ENCODE data around the gene NDUFB6. TPM values are rescaled to one million over a fixed set of nuclear protein-coding genes. Genes with fewer than 3 reads are reported as not detected.
A peak's percentile ranks its signal among the peaks of the same experiment; 100 is the strongest.

The NDUFB6 gene
- total RNA-seq, 1 donor: 6.5 TPM

- H3K4me1 ChIP-seq (ENCODE audit: insufficient read depth, low read length): no peaks in the 10 kb centered on the region
- H3K9me3 ChIP-seq (ENCODE audit: low read depth, low read length): no peaks in the 10 kb centered on the region
- H3K4me3 ChIP-seq (ENCODE audit: low read length): no peak overlapping the region
- peaks cover 10% of the 10 kb centered on the region for H3K27me3 ChIP-seq (ENCODE audit: insufficient read depth, low read length)
Observed at GRCh38 chr9:32579706-32580331, 6.9 kb upstream of the NDUFB6 start.

- no peak overlapping the region for H3K4me3 ChIP-seq (ENCODE audit: low read length)
- H3K27me3 ChIP-seq (ENCODE audit: insufficient read depth, low read length): peaks cover 10% of the 10 kb centered on the region
- H3K9me3 ChIP-seq (ENCODE audit: low read depth, low read length): no peaks in the 10 kb centered on the region
- H3K4me1 ChIP-seq (ENCODE audit: insufficient read depth, low read length): no peaks in the 10 kb centered on the region
Observed at GRCh38 chr9:32578976-32579375, 6.0 kb upstream of the NDUFB6 start.

GRCh38 chr9:32577316-32577715 is 4.4 kb upstream of the NDUFB6 start:
- peaks cover 6% of the 10 kb centered on the region for H3K4me1 ChIP-seq (ENCODE audit: insufficient read depth, low read length)
- no peaks in the 10 kb centered on the region for H3K9me3 ChIP-seq (ENCODE audit: low read depth, low read length)
- no peak overlapping the region for H3K4me3 ChIP-seq (ENCODE audit: low read length)
- peaks cover 10% of the 10 kb centered on the region for H3K27me3 ChIP-seq (ENCODE audit: insufficient read depth, low read length)

DNA sequence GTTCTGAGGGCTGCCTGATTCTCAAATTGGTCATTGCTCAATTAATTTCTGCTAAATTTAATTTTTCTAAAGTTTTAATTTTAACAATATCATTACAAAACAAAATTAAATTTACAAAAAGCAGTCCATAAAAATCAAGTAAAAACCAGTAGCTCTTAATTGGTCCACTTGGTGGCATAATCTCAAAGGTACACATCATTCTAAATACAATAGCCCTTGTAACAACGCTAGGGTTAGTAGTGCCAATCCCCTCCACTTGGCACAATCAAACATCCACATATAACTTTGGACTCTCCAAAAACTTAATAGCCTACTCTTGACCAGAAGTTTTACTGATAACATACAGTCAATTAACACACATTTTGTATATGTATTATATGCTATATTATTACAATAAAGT is 1.9 kb upstream of the NDUFB6 start:
- Histone ChIP-seq H3K9me3 (ENCODE audit: low read depth, low read length) (no peaks in the 10 kb centered on the region), H3K4me3 (ENCODE audit: low read length) (no peak overlapping the region), H3K4me1 (ENCODE audit: insufficient read depth, low read length) (peaks cover 15% of the 10 kb centered on the region), H3K27me3 (ENCODE audit: insufficient read depth, low read length) (peaks cover 10% of the 10 kb centered on the region)

GRCh38 chr9:32573821-32574220 is 862 bp upstream of the NDUFB6 start:
- Histone ChIP-seq H3K27me3 (ENCODE audit: insufficient read depth, low read length) (peaks cover 4% of the 10 kb centered on the region), H3K4me3 (ENCODE audit: low read length) (no peak overlapping the region), H3K9me3 (ENCODE audit: low read depth, low read length) (no peaks in the 10 kb centered on the region), H3K4me1 (ENCODE audit: insufficient read depth, low read length) (peaks cover 15% of the 10 kb centered on the region)

DNA sequence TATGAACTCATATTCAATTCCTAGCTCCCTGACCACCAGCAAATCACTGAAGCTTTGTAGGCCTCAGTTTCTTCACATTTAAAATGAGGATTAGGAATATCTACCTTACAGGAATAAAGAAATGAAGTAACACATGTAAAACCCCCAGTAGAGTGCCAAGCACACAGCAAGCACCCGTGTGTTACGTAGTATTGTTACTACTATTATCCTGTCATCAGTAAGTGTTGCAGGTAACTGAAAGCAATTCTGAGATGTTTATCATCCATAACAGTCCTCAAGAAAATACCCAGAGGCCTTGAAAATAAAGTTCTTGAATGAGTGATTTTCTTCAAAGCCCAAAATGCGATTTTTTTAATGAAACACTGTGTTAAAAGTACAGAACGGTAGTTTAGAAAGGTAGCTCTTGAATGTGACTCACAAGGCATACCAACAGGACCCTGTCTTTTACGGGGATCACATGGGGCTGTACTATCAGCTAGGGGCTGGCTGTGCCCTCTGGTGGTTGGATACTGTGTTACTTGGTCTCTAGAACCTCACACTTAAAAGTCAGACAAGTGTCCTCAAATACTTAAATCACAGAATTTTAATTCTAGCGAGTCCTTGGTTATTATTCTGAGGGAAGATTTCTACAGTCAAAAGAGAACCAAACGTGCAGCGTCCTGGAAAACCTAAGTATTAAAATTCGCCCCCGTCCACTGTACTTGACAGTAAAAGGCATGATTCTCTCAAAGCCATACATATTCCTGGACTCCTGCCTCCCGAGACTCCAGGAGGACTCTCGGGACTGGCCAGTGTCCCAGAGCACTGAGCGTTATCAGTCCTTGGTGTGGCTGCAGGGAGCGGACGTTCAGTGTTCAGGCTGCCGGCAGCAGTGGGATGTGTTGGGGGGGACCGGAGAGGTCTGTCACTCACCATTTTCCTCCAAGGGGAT is 725 bp downstream of the NDUFB6 start:
- no peaks in the 10 kb centered on the region for H3K9me3 ChIP-seq (ENCODE audit: low read depth, low read length)
- H3K4me1 ChIP-seq (ENCODE audit: insufficient read depth, low read length): peaks cover 15% of the 10 kb centered on the region
- peak overlapping the region; percentile 94 for H3K4me3 ChIP-seq (ENCODE audit: low read length)

GRCh38 chr9:32570262-32570661 is 2.7 kb downstream of the NDUFB6 start:
- no peaks in the 10 kb centered on the region for H3K9me3 ChIP-seq (ENCODE audit: low read depth, low read length)
- H3K4me1 ChIP-seq (ENCODE audit: insufficient read depth, low read length): peaks cover 15% of the 10 kb centered on the region
- no peaks in the 10 kb centered on the region for H3K27me3 ChIP-seq (ENCODE audit: insufficient read depth, low read length)
- H3K4me3 ChIP-seq (ENCODE audit: low read length): no peak overlapping the region

More for the DNA sequence above, 725 bp downstream of the NDUFB6 start:
- peaks cover 4% of the 10 kb centered on the region for H3K27me3 ChIP-seq (ENCODE audit: insufficient read depth, low read length)

GRCh38 chr9:32566770-32567169 is 6.2 kb downstream of the NDUFB6 start:
- Histone ChIP-seq H3K27me3 (ENCODE audit: insufficient read depth, low read length) (no peaks in the 10 kb centered on the region), H3K4me3 (ENCODE audit: low read length) (no peak overlapping the region), H3K4me1 (ENCODE audit: insufficient read depth, low read length) (peaks cover 5% of the 10 kb centered on the region), H3K9me3 (ENCODE audit: low read depth, low read length) (no peaks in the 10 kb centered on the region)

DNA sequence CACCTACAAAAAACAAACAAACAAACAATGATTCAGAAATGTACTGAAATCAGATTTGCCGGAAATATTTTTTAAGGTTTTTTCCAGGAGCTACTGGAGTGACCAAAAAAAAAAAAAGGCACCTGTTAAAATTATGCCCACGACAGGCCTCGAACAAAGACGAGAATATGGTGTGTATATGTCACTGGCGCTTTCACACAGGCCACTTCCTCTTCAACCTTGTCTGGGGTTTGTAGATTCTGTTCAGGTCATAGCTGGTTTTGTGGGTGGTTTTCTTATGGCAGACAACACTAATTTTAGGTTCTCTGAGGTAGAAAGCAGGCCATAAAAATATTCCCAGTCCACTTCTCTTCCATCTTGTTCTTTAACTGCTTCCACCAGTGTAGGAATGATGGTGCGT is 7.0 kb downstream of the NDUFB6 start:
- Histone ChIP-seq H3K4me1 (ENCODE audit: insufficient read depth, low read length) (no peaks in the 10 kb centered on the region), H3K27me3 (ENCODE audit: insufficient read depth, low read length) (no peaks in the 10 kb centered on the region), H3K4me3 (ENCODE audit: low read length) (no peak overlapping the region)

DNA sequence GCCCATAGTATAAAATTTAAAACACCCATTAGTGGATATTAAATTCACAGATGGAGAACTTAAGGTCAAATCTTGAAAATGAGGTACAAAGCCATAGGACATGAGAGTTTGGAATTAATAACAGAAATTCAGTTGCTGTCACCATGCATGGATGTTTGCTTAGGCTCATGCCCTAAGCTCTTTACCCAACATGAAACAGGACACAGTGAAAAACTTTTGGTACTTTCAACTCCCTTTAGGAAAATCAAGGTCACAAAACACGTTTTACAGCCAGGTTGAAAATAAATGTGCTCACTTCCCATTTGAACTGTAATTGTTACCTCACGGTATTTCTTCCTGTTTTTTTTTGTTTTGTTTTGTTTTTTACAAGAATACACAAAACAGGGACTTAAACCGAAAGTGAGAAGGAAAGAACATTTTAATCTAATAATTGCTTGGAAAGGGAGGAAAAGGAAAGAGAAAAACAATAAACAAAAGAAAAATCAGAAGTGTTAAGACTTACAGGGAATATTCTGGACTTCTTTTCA is 14.5 kb downstream of the NDUFB6 start:
- H3K4me3 ChIP-seq (ENCODE audit: low read length): no peak overlapping the region
- H3K4me1 ChIP-seq (ENCODE audit: insufficient read depth, low read length): peaks cover 10% of the 10 kb centered on the region
- H3K9me3 ChIP-seq (ENCODE audit: low read depth, low read length): no peaks in the 10 kb centered on the region
- no peaks in the 10 kb centered on the region for H3K27me3 ChIP-seq (ENCODE audit: insufficient read depth, low read length)

More for the DNA sequence above, 7.0 kb downstream of the NDUFB6 start:
- no peaks in the 10 kb centered on the region for H3K9me3 ChIP-seq (ENCODE audit: low read depth, low read length)

DNA sequence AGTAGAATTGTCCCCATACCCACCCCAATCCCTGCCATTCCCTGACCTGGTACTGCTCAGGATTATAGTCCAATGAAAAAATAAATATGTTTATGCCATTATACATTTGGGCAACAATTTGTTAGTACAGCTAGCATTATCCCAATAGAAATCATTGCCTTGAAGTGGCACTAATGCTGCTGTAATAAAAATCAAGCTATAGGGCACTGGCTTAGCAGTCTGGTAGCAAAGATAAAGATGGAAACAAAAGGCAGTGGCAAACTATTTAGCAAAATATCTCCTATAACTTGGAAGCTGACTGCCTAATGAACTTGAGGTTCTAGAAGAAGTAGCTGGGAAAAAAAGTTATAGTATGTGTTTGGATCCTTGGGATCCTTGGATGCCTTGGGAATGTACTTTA is 18.4 kb downstream of the NDUFB6 start:
- H3K27me3 ChIP-seq (ENCODE audit: insufficient read depth, low read length): no peaks in the 10 kb centered on the region
- no peak overlapping the region for H3K4me3 ChIP-seq (ENCODE audit: low read length)
- peaks cover 30% of the 10 kb centered on the region for H3K4me1 ChIP-seq (ENCODE audit: insufficient read depth, low read length)
- no peaks in the 10 kb centered on the region for H3K9me3 ChIP-seq (ENCODE audit: low read depth, low read length)

DNA sequence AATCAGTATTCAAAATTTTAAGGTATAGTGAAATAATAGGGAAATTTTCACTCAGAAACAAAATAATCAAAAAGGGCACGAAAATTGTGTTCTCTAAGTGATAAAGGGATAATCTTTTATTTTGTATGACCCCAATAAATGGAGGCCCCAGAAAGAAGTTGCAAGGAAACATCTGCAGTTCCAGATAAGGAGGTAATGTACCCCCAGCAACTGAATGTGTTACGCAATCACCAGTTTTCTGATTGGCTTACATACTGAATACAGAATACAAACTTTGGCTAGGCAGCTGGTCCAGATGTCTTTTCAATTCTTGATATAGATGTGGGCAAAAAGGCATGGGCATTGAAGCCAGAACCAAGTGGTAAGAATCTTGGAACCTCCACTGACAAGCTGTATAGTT is 18.9 kb downstream of the NDUFB6 start:
- H3K4me1 ChIP-seq (ENCODE audit: insufficient read depth, low read length): peaks cover 33% of the 10 kb centered on the region
- no peaks in the 10 kb centered on the region for H3K27me3 ChIP-seq (ENCODE audit: insufficient read depth, low read length)
- H3K4me3 ChIP-seq (ENCODE audit: low read length): no peak overlapping the region
- no peaks in the 10 kb centered on the region for H3K9me3 ChIP-seq (ENCODE audit: low read depth, low read length)

DNA sequence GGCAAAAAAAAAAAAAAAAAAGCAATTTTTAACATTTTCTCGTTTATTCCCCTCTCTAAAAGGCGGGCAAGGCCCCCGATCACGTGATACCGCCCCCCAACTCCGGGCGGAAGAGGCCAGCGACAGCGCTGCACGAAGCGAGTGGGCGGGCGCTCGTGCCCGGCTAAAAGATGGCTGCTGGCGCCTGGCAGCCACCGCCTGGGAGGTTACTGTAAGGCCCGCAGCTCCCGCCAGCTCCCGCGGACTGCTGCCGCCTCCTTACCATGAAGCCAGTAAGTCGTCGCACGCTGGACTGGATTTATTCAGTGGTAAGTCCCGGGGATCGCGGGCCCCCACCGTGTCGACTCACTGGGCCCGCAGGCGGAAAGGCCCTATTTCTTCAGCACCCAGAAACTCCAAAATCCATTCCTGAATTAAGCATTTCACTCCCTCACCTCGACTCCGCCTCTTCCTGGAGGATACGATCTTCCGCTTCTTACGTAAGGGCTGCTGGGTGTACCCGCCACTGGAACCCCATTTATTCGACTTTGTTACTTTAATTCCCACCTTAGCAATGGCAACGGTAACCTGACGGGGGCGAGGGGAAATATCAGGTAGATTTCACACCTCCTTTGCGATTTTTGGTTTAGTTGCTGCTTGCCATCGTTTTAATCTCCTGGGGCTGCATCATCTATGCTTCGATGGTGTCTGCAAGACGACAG is 20.6 kb downstream of the NDUFB6 start, which contains the start of the genes SMIM27 and TOPORS:
Gene SMIM27 (plus strand): TSS at position 156 of the 701 bp plus-strand sequence. CDS start 108 bp downstream, at position 264.
Gene TOPORS (minus strand): TSS at position 415 of the 701 bp plus-strand sequence. CDS start 150 bp downstream, at position 265.
- Histone ChIP-seq H3K4me1 (ENCODE audit: insufficient read depth, low read length) (peaks cover 33% of the 10 kb centered on the region), H3K4me3 (ENCODE audit: low read length) (peak within 1 kb of the TSS; percentile 74), H3K9me3 (ENCODE audit: low read depth, low read length) (no peaks in the 10 kb centered on the region), H3K27me3 (ENCODE audit: insufficient read depth, low read length) (no peaks in the 10 kb centered on the region)

GRCh38 chr9:32551276-32552051 is 21.5 kb downstream of the NDUFB6 start:
- H3K4me3 ChIP-seq (ENCODE audit: low read length): peak overlapping the region; percentile 74
- no peaks in the 10 kb centered on the region for H3K27me3 ChIP-seq (ENCODE audit: insufficient read depth, low read length)
- peaks cover 27% of the 10 kb centered on the region for H3K4me1 ChIP-seq (ENCODE audit: insufficient read depth, low read length)
- H3K9me3 ChIP-seq (ENCODE audit: low read depth, low read length): no peaks in the 10 kb centered on the region
